Thyroid gland (tissue), 4 donors: ENCODE measurements around the gene DDIT3. TPM values are rescaled to one million over a fixed set of nuclear protein-coding genes. Genes with fewer than 3 reads are reported as not detected.

Source experiments
- DNase-seq, 2 donors: peaks; one replicate each; pipeline ENCODE4 v3.0.0-alpha.2; 2019
- H3K27ac ChIP-seq, 3 donors: fragments of 200-600 bp; sonication (generic); 1 replicate in 2 of 3; 2 replicates in 1 of 3; pipeline ENCODE4 v1.5.1; 2016 to 2019; ENCODE audit warnings: mild to moderate bottlenecking in 1 of 3, moderate library complexity in 1 of 3
- H3K27me3 ChIP-seq: fragments of 200-600 bp; sonication (generic); one replicate; pipeline ENCODE4 v1.5.1; 2019
- H3K36me3 ChIP-seq, 2 donors: fragments of 200-600 bp; sonication (generic); one replicate each; pipeline ENCODE4 v1.5.1; 2016 to 2019
- H3K4me1 ChIP-seq, 2 donors: fragments of 200-600 bp; sonication (generic); one replicate each; pipeline ENCODE4 v1.5.1; 2017 to 2019
- H3K4me3 ChIP-seq, 3 donors: fragments of 200-600 bp; sonication (generic); replicated peaks in 1 of 3; 1 replicate in 2 of 3; 2 replicates in 1 of 3; pipeline ENCODE4 v1.5.1; 2016; ENCODE audit warnings: mild to moderate bottlenecking in 1 of 3
- H3K9me3 ChIP-seq: fragments of 200-600 bp; sonication (generic); one replicate; pipeline ENCODE4 v1.5.1; 2017
- POLR2A ChIP-seq, 2 donors: fragments of 450-650 bp; IDR thresholded peaks; one replicate each; pipeline ENCODE4 v1.6.1; 2017; ENCODE audit warnings: antibody characterized with exemption in 2 of 2, mild to moderate bottlenecking in 2 of 2, moderate library complexity in 1 of 2
- WGBS, 2 donors: methylation state at CpG; one replicate each; pipeline ENCODE4 v1.1.5; 2017; 5-methylcytosine and 5-hydroxymethylcytosine counted together
- intact Hi-C: fragments of 100-400 bp; cut with DNase I; formaldehyde crosslinking; loops from one replicate; pipeline ENCODE4 v1.15.1; 2023
- total RNA-seq, 4 donors: library from RNA; depleted of rRNA; stranded (reverse); fragments of >200 nt; gene quantifications; one replicate each; pipeline ENCODE4 v1.2.3, GENCODE V29; 2016
- TF ChIP-seq, protein P1 (sequence below), 6 experiments: fragments of 200-600 bp in 3 of 6; fragments of 450-650 bp in 3 of 6; sonication (generic) in 3 of 6; IDR thresholded peaks; one replicate each; pipeline ENCODE4 v1.5.1; 2016 to 2019; ENCODE audit warnings: antibody characterized with exemption in 6 of 6, mild to moderate bottlenecking in 2 of 6, inconsistent platforms in 1 of 6, moderate library complexity in 1 of 6

DDIT3 gene
- total RNA-seq, 4 donors from 2014 or later: 44.5 to 71.3 (median 53.8) TPM

DNA sequence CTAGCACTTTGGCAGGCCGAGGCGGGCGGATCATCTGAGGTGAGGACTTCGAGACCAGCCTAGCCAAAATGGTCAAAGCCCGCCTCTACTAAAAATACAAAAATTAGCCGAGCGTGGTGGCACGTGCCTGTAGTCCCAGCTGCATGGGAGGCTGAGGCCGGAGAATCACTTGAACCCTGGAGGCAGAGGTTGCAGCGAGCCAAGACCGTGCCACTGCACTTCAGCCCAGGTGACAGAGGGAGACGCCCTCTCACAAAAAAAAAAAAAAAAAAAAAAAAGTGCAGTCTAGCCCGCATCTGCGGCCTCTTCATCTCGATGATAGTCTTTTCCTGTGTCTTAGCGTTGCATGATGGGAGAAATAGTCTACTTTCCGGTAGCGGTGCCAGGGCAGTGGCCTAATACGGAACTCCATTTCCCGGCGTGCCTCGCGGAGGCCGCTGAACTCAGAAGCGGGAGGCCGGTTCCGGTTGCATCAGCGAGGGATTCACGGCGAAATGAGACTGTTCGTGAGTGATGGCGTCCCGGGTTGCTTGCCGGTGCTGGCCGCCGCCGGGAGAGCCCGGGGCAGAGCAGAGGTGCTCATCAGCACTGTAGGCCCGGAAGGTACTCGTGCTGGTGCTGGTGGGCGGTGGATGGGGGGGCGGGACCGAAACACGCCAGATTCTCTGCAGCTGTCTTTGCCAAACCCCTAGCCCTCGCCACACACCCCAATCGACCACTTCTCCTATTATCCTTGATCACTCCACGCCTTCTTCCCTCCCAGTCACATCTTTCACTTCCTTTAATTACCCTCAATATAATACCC is 32.5 kb downstream of the DDIT3 start, which contains the start of gene MARS1:
Gene MARS1, plus strand, starts transcription at position 472 of the 805 bp plus-strand sequence. Its CDS starts 23 bp downstream, at position 495.
- 2 to 4% methylated on average over 45 to 47 of the region's 47 CpGs for WGBS, 2 donors

DNA sequence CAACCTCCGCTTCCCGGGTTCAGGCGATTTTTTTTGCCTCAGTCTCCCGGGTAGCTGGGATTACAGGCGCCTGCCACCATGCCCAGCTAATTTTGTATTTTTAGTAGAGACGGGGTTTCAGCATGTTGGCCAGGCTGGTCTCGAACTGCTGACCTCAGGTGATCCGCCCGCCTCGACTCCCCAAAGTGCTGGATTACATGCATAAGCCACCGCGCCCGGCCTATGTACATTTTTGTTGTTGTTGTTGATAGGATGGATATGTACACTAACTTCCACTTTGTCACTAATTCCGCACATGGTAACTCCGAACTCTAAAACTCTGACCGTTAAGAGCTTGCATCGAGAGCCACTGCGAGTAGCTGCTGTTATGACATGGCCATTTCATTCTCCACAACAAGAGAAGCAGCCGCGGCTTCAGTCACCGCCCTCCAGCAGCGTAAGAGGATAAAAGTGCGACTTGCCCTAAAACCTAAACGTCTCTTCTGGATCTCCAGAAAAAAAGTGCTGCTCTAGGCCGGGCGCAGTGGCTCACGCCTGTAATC is 33.2 kb downstream of the DDIT3 start:
- no peak for TF ChIP-seq POLR2A (IDR thresholded peaks at IDR 0.05)
- TF ChIP-seq, protein P1, sequence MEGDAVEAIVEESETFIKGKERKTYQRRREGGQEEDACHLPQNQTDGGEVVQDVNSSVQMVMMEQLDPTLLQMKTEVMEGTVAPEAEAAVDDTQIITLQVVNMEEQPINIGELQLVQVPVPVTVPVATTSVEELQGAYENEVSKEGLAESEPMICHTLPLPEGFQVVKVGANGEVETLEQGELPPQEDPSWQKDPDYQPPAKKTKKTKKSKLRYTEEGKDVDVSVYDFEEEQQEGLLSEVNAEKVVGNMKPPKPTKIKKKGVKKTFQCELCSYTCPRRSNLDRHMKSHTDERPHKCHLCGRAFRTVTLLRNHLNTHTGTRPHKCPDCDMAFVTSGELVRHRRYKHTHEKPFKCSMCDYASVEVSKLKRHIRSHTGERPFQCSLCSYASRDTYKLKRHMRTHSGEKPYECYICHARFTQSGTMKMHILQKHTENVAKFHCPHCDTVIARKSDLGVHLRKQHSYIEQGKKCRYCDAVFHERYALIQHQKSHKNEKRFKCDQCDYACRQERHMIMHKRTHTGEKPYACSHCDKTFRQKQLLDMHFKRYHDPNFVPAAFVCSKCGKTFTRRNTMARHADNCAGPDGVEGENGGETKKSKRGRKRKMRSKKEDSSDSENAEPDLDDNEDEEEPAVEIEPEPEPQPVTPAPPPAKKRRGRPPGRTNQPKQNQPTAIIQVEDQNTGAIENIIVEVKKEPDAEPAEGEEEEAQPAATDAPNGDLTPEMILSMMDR (IDR thresholded peaks at IDR 0.05): no peak
- Histone ChIP-seq H3K27me3 (no peaks in the 10 kb centered on the region), H3K4me1 (peaks cover 7 to 14% of the 10 kb centered on the region in 2 donors), H3K4me3 (peak overlapping the region in 1 of 3 donors; percentile 81), H3K27ac (no peak overlapping the region), H3K36me3 (peaks cover 12 to 21% of the 10 kb centered on the region in 2 donors), H3K9me3 (no peaks in the 10 kb centered on the region)
- DNase-seq: peak in 1 of 2 donors; percentile 15
- 83 to 86% methylated on average over 27 of the region's 27 CpGs for WGBS, 2 donors
- intact Hi-C loops: no loop called here

More for the DNA sequence above, 32.5 kb downstream of the DDIT3 start, which contains the start of gene MARS1:
- peak; percentile 96 to 97 for DNase-seq
- peaks cover 7 to 14% of the 10 kb centered on the region in 2 donors for H3K4me1 ChIP-seq
- no peaks in the 10 kb centered on the region for H3K27me3 ChIP-seq
- peaks cover 12 to 21% of the 10 kb centered on the region in 2 donors for H3K36me3 ChIP-seq
- H3K9me3 ChIP-seq: no peaks in the 10 kb centered on the region
- TF ChIP-seq, protein P1 (IDR thresholded peaks at IDR 0.05): peak in 1 of 6 experiments; percentile 31
- TF ChIP-seq POLR2A (IDR thresholded peaks at IDR 0.05): peak in 1 of 2 donors; percentile 64
- peak within 1 kb of the TSS in 2 of 3 donors; percentile 38 to 65 for H3K27ac ChIP-seq
- H3K4me3 ChIP-seq: peak within 1 kb of the TSS; percentile 27 to 88 (median 81)
- intact Hi-C loops: loop anchor here (2.0 kb wide), 1 partner anchor 59 kb away; the partner anchor contains the start of gene DCTN2

DNA sequence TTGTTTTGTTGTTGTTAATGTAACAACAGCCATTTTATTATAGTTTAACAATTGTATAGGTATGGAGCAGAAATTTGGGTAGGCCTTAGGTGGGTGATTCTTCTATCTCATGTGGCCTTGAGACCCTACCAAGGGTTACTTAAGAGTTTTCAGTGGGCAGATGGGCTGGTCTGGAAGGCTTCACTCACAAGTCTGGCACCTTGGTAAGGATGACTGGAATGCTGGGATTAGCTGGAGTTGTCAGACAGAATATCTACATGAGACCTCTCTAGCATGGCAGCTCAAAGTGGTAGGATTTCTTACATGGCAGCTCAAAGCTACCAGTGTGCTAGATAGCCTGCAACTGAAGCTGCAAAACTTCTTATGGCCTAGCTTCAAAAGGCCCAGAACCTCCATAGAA is 34.6 kb downstream of the DDIT3 start:
- DNase-seq: no peak
- Histone ChIP-seq H3K4me1 (peaks cover 7 to 14% of the 10 kb centered on the region in 2 donors), H3K27me3 (no peaks in the 10 kb centered on the region), H3K36me3 (peaks cover 0 to 8% of the 10 kb centered on the region in 2 donors), H3K27ac (no peak overlapping the region), H3K9me3 (no peaks in the 10 kb centered on the region), H3K4me3 (no peak overlapping the region)
- TF ChIP-seq, protein P1 (IDR thresholded peaks at IDR 0.05): no peak
- TF ChIP-seq POLR2A (IDR thresholded peaks at IDR 0.05): no peak
- intact Hi-C loops: no loop called here

DNA sequence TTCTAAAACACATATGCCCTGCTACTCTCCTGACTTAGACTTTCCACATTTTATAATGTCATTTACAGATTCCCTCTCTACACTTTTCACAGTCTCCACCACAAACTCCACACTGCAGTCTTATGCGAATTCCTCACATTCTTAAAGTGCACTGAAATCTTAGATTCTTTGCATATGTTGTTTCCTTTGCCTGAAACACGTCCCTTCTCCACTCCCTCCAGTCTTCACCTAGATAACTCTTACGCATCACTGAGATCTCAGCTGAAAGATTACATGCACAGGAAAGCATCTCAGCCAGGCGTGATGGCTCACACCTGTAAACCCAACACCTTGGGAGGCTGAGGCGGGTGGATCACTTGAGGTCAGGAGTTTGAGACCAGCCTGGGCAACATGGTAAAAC is 36.8 kb downstream of the DDIT3 start:
- Histone ChIP-seq H3K4me1 (peaks cover under 1 to 4% of the 10 kb centered on the region in 2 donors), H3K27me3 (no peaks in the 10 kb centered on the region), H3K36me3 (no peaks in the 10 kb centered on the region), H3K4me3 (no peak overlapping the region), H3K27ac (no peak overlapping the region), H3K9me3 (no peaks in the 10 kb centered on the region)
- TF ChIP-seq POLR2A (IDR thresholded peaks at IDR 0.05): no peak
- TF ChIP-seq, protein P1 (IDR thresholded peaks at IDR 0.05): no peak
- 36 to 46% methylated on average over 5 of the region's 5 CpGs for WGBS, 2 donors
- no peak for DNase-seq
- intact Hi-C loops: no loop called here

DNA sequence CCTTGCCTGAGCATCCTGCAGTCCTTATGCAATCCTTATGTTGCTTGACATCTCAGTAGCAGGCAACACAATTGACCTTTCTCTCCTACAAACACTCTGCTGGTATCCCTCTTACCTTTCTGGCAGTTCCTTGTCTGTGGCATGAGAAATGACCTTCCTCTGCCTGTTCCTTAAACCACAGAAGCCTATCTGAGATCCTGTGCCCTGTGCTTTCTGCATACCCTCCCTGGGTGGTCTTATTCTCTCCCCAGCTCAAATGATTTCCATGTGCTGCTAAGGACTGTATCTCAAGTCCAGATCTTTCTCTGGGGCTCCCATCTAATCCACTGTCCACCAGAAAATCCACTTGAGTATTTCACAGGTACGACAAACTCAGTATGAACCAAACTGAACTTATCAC is 38.6 kb downstream of the DDIT3 start:
- no peaks in the 10 kb centered on the region for H3K4me1 ChIP-seq
- intact Hi-C loops: no loop called here
- H3K27me3 ChIP-seq: peaks cover under 1% of the 10 kb centered on the region
- 59 to 61% methylated on average over 1 of the region's 1 CpG for WGBS, 2 donors
- H3K36me3 ChIP-seq: no peaks in the 10 kb centered on the region
- H3K4me3 ChIP-seq: no peak overlapping the region
- no peak for DNase-seq
- H3K27ac ChIP-seq: no peak overlapping the region
- no peak for TF ChIP-seq POLR2A (IDR thresholded peaks at IDR 0.05)
- TF ChIP-seq, protein P1 (IDR thresholded peaks at IDR 0.05): no peak
- H3K9me3 ChIP-seq: no peaks in the 10 kb centered on the region
